ENCODE results near the gene CACNG4. TPM values are rescaled to one million over a fixed set of nuclear protein-coding genes. Genes with fewer than 3 reads are reported as not detected.

Gene CACNG4
- total RNA-seq, 1 donor from 2014 or later = 9.5 TPM

DNA sequence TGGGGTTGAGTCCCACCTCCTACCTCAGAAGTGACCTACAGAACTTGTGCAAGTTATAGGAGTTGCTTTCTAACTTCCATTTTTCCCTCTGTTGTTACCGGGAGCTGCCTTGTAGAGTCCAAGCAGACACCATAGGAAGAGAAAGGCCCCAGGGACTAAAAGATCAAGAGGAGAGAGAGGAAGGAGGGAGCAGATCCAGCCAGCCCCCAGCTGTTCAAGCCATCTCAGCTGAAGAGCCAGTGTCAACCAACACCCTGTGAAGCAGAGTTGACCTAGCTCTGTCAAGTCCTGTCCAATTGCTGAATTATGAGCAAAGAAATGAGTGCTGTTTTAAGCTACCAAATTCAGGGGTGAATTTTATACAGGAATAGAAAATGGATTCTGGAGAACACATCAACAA is 34.9 kb upstream of the CACNG4 start:
- H3K27ac Mint-ChIP-seq = no peak overlapping the region
- H3K36me3 Mint-ChIP-seq = no peaks in the 10 kb centered on the region
- no peaks in the 10 kb centered on the region for H3K4me1 Mint-ChIP-seq
- peaks cover under 1% of the 10 kb centered on the region for H3K9me3 Mint-ChIP-seq
- no peak overlapping the region for H3K4me3 Mint-ChIP-seq
- TF ChIP-seq CTCF (IDR thresholded peaks at IDR 0.05; ENCODE audit: unreplicated experiment) = no peak
- peaks cover 10% of the 10 kb centered on the region for H3K27me3 Mint-ChIP-seq (ENCODE audit: low read depth)
- no peak for DNase-seq (ENCODE audit: low spot score in 2 of 2, unreplicated experiment in 2 of 2)

DNA sequence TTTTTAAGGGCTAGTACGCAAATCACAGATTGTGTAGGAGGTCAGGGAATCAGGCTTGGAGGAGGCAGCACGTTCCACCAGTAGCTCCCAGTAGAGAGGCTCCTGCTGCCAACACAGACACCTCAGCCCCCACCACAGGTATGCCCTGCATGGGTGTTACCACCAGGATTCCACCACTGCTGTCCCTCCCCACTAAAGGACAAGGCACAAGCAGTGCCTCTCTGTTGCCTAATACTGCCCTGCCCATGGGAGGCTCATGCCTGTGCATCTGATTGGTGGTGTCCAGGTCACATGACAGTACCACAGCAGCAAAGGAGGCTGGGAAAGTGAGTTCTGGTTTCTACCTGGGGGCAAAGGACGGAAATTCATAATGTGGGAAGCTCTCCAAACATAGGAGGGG is 33.6 kb upstream of the CACNG4 start:
- no peak for TF ChIP-seq CTCF (IDR thresholded peaks at IDR 0.05; ENCODE audit: unreplicated experiment)
- no peak overlapping the region for H3K4me3 Mint-ChIP-seq
- peaks cover 10% of the 10 kb centered on the region for H3K27me3 Mint-ChIP-seq (ENCODE audit: low read depth)

DNA sequence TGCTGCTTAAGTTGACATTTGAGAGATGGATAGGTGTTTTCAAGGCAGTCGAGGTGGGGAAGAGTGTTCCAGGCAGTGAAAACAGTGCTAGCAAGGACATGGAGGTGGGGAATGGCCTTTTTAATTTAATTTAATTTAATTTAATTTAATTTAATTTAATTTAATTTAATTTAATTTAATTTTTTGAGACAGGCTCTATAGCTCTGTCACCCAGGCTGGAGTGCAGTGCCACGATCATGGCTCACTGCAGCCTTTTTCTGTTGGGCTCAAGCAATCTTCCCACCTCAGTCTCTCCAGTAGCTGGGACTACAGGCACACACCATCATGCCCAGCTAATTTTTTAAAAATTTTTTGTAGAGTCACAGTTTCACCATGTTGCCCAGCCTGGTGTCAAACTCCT is 32.2 kb upstream of the CACNG4 start:
- peaks cover 7% of the 10 kb centered on the region for H3K27me3 Mint-ChIP-seq (ENCODE audit: low read depth)

More for the DNA sequence above, 33.6 kb upstream of the CACNG4 start:
- Mint-ChIP-seq H3K4me1 (no peaks in the 10 kb centered on the region), H3K36me3 (no peaks in the 10 kb centered on the region), H3K27ac (no peak overlapping the region), H3K9me3 (peaks cover 10% of the 10 kb centered on the region)
- no peak for DNase-seq (ENCODE audit: low spot score in 2 of 2, unreplicated experiment in 2 of 2)

DNA sequence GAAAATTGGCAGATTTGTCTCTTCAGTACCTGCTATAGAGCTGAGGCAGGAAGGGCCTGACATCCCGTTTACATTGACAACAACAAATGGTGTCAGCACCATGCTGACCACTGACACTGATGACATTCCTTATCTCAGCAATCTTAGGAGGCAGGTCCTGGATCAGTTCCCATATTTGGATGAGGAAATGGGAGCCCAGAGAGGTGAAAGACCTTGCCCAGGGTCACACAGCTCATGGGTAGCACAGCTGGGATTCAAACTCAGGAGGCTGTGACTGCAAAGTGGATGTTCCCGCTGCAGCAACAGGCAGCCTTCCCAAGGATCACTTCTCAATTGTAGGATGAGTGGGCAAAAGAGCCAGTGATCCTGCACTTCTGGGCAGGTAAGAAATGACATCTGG is 30.5 kb upstream of the CACNG4 start:
- no peak for TF ChIP-seq CTCF (IDR thresholded peaks at IDR 0.05; ENCODE audit: unreplicated experiment)
- Mint-ChIP-seq H3K4me3 (no peak overlapping the region), H3K27me3 (ENCODE audit: low read depth) (peaks cover 3% of the 10 kb centered on the region), H3K4me1 (no peaks in the 10 kb centered on the region), H3K27ac (no peak overlapping the region), H3K9me3 (peaks cover 34% of the 10 kb centered on the region), H3K36me3 (no peaks in the 10 kb centered on the region)
- no peak for DNase-seq (ENCODE audit: low spot score in 2 of 2, unreplicated experiment in 2 of 2)

More for the DNA sequence above, 32.2 kb upstream of the CACNG4 start:
- no peak overlapping the region for H3K4me3 Mint-ChIP-seq
- no peak for DNase-seq (ENCODE audit: low spot score in 2 of 2, unreplicated experiment in 2 of 2)
- no peaks in the 10 kb centered on the region for H3K36me3 Mint-ChIP-seq
- H3K4me1 Mint-ChIP-seq = no peaks in the 10 kb centered on the region
- peaks cover 23% of the 10 kb centered on the region for H3K9me3 Mint-ChIP-seq
- no peak for TF ChIP-seq CTCF (IDR thresholded peaks at IDR 0.05; ENCODE audit: unreplicated experiment)
- H3K27ac Mint-ChIP-seq = no peak overlapping the region

GRCh38 chr17:66935717-66936116 is 28.8 kb upstream of the CACNG4 start:
- peaks cover 6% of the 10 kb centered on the region for H3K27me3 Mint-ChIP-seq (ENCODE audit: low read depth)
- H3K4me1 Mint-ChIP-seq = no peaks in the 10 kb centered on the region
- H3K4me3 Mint-ChIP-seq = no peak overlapping the region
- DNase-seq (ENCODE audit: low spot score in 2 of 2, unreplicated experiment in 2 of 2) = no peak
- no peak overlapping the region for H3K27ac Mint-ChIP-seq
- peaks cover 34% of the 10 kb centered on the region for H3K9me3 Mint-ChIP-seq
- no peaks in the 10 kb centered on the region for H3K36me3 Mint-ChIP-seq
- TF ChIP-seq CTCF (IDR thresholded peaks at IDR 0.05; ENCODE audit: unreplicated experiment) = no peak

- no peak for DNase-seq (ENCODE audit: low spot score in 2 of 2, unreplicated experiment in 2 of 2)
- H3K27me3 Mint-ChIP-seq (ENCODE audit: low read depth) = peaks cover 16% of the 10 kb centered on the region
- no peak overlapping the region for H3K4me3 Mint-ChIP-seq
- TF ChIP-seq CTCF (IDR thresholded peaks at IDR 0.05; ENCODE audit: unreplicated experiment) = no peak
- H3K27ac Mint-ChIP-seq = no peak overlapping the region
- peaks cover 7% of the 10 kb centered on the region for H3K4me1 Mint-ChIP-seq
- no peaks in the 10 kb centered on the region for H3K36me3 Mint-ChIP-seq
- peaks cover 34% of the 10 kb centered on the region for H3K9me3 Mint-ChIP-seq
These were observed 25.9 kb upstream of the CACNG4 start for GRCh38 chr17:66938656-66939055.
